Upper lobe of left lung (tissue), 6 donors: ENCODE data around the gene C4orf54. TPM values are rescaled to one million over a fixed set of nuclear protein-coding genes. Genes with fewer than 3 reads are reported as not detected.

Experiments
- ATAC-seq, 2 donors: fragments of 200-7000 bp; cut with Tn5 transposase; one replicate each; pipeline ENCODE4 v1.9.1; 2022; ENCODE audit warnings: mild to moderate bottlenecking in 2 of 2, moderate library complexity in 2 of 2; ENCODE audit not compliant: low FRiP score in 2 of 2
- DNase-seq, 2 donors: peaks; one replicate each; pipeline ENCODE4 v3.0.0-alpha.2; 2019 to 2020
- H3K27ac ChIP-seq, 4 donors: fragments of 200-600 bp; sonication (generic); one replicate each; pipeline ENCODE4 v1.5.1; 2016 to 2019
- H3K27me3 ChIP-seq, 4 donors: fragments of 200-600 bp; sonication (generic); one replicate each; pipeline ENCODE4 v1.5.1; 2017 to 2019
- H3K36me3 ChIP-seq, 4 donors: fragments of 200-600 bp; sonication (generic); one replicate each; pipeline ENCODE4 v1.5.1; 2016 to 2019
- H3K4me1 ChIP-seq, 4 donors: fragments of 200-600 bp; sonication (generic); one replicate each; pipeline ENCODE4 v1.5.1; 2018 to 2019
- H3K4me3 ChIP-seq, 4 donors: fragments of 200-600 bp; sonication (generic); one replicate each; pipeline ENCODE4 v1.5.1; 2017 to 2019; ENCODE audit warnings: mild to moderate bottlenecking in 2 of 4, moderate library complexity in 1 of 4
- H3K9me3 ChIP-seq, 4 donors: fragments of 200-600 bp; sonication (generic); one replicate each; pipeline ENCODE4 v1.5.1; 2018 to 2019
- EP300 ChIP-seq, 4 donors: sonication (generic); formaldehyde crosslinking; IDR thresholded peaks; one replicate each; pipeline ENCODE4 v1.5.1; 2017; ENCODE audit warnings: antibody characterized with exemption in 4 of 4, control low read depth in 2 of 4
- POLR2A ChIP-seq, 4 donors: fragments of 450-650 bp; IDR thresholded peaks; one replicate each; pipeline ENCODE4 v1.5.1; 2016 to 2017; ENCODE audit warnings: antibody characterized with exemption in 4 of 4, mild to moderate bottlenecking in 2 of 4
- POLR2AphosphoS5 ChIP-seq, 2 donors: sonication (generic); formaldehyde crosslinking; IDR thresholded peaks; one replicate each; pipeline ENCODE4 v1.5.1; 2017; ENCODE audit warnings: antibody characterized with exemption in 2 of 2
- WGBS, 2 donors: methylation state at CpG; one replicate each; pipeline ENCODE4 v1.1.5; 2017 to 2018; 5-methylcytosine and 5-hydroxymethylcytosine counted together
- total RNA-seq, 6 donors: library from RNA; depleted of rRNA in 4 of 6; stranded (reverse); fragments of >200 nt in 4 of 6; gene quantifications; one replicate each; pipeline versions ENCODE4 v1.1.0 to v1.2.1, GENCODE V29; 2016 to 2021
- TF ChIP-seq, protein P1 (sequence below), 6 experiments: fragments of 450-650 bp in 4 of 6; fragments of 200-600 bp in 2 of 6; sonication (generic) in 2 of 6; IDR thresholded peaks; one replicate each; pipeline ENCODE4 v1.5.1; 2016 to 2019; ENCODE audit warnings: antibody characterized with exemption in 6 of 6
- donor health status: DM: no; HTN: no; CAD: no; lungs with moderate emphysema.
- donor health status: DM: no; HTN: yes; CAD: no; lungs with severe emphysema.

The C4orf54 gene
- under 1 TPM in 2 of 6 donors, not detected in 4; 0.03 TPM for total RNA-seq

DNA sequence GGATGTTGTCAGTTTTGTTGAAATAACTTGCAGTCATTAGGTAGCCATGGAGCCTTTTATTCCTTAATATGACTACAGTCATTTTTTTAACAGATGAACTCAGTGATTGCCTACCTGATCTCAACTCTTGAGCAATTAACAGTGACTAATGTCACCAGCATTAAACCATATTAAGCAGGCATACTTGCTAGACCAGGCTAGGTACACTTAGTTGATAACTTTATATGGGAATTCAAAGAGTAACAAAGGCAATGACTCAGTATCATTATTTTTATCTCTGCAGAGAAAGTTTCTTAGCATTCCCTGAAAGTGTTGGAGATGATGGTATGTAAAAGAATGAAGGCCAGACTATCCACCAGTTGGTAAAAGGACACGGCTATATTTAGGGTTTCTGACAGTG lies at the start of gene C4orf54:
TSS of gene C4orf54 (minus strand) at position 31 of the 400 bp plus-strand sequence. CDS start 3,180 bp downstream, outside the sequence.
- Histone ChIP-seq H3K4me1 (peaks cover 0 to 4% (median 0%) of the 10 kb centered on the region in 4 donors), H3K27ac (no peak within 1 kb of the TSS), H3K36me3 (no peaks in the 10 kb centered on the region), H3K4me3 (no peak within 1 kb of the TSS), H3K27me3 (no peaks in the 10 kb centered on the region), H3K9me3 (no peaks in the 10 kb centered on the region)
- ATAC-seq (no peak), DNase-seq (no peak)
- no peak for TF ChIP-seq POLR2A (IDR thresholded peaks at IDR 0.05)
- TF ChIP-seq EP300 (IDR thresholded peaks at IDR 0.05) = no peak
- TF ChIP-seq, protein P1, sequence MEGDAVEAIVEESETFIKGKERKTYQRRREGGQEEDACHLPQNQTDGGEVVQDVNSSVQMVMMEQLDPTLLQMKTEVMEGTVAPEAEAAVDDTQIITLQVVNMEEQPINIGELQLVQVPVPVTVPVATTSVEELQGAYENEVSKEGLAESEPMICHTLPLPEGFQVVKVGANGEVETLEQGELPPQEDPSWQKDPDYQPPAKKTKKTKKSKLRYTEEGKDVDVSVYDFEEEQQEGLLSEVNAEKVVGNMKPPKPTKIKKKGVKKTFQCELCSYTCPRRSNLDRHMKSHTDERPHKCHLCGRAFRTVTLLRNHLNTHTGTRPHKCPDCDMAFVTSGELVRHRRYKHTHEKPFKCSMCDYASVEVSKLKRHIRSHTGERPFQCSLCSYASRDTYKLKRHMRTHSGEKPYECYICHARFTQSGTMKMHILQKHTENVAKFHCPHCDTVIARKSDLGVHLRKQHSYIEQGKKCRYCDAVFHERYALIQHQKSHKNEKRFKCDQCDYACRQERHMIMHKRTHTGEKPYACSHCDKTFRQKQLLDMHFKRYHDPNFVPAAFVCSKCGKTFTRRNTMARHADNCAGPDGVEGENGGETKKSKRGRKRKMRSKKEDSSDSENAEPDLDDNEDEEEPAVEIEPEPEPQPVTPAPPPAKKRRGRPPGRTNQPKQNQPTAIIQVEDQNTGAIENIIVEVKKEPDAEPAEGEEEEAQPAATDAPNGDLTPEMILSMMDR (IDR thresholded peaks at IDR 0.05) = no peak
- TF ChIP-seq POLR2AphosphoS5 (IDR thresholded peaks at IDR 0.05) = no peak
- WGBS, 2 donors = 73 to 80% methylated on average over 1 of the region's 1 CpG

DNA sequence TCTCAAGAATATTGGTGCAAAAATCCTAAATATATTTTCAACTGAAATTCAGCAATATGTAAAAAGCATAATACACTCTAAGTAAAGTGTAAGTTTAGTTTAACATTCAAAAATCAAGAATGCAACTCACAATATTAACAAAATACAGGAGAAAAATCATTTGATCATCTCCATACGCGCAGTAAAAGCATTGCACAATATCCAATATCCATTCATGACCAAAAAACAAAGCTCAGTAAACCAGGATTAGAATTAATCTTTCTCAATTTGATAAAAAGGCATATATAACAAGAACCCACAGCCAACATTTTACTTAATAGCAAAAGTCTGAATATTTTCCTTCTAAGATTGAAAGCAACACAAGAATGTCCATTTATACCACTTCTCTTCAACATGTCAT lies 48.3 kb upstream of the C4orf54 start:
- DNase-seq = no peak
- Histone ChIP-seq H3K27me3 (no peaks in the 10 kb centered on the region), H3K36me3 (no peaks in the 10 kb centered on the region), H3K4me3 (no peak overlapping the region), H3K27ac (no peak overlapping the region), H3K9me3 (no peaks in the 10 kb centered on the region), H3K4me1 (peaks cover 0 to 2% (median 0%) of the 10 kb centered on the region in 4 donors)
- WGBS, 2 donors = 94 to 99% methylated on average over 2 of the region's 2 CpGs
- TF ChIP-seq POLR2AphosphoS5 (IDR thresholded peaks at IDR 0.05) (no peak), POLR2A (IDR thresholded peaks at IDR 0.05) (no peak), EP300 (IDR thresholded peaks at IDR 0.05) (no peak)
- TF ChIP-seq, protein P1 (IDR thresholded peaks at IDR 0.05) = no peak
- ATAC-seq = no peak

DNA sequence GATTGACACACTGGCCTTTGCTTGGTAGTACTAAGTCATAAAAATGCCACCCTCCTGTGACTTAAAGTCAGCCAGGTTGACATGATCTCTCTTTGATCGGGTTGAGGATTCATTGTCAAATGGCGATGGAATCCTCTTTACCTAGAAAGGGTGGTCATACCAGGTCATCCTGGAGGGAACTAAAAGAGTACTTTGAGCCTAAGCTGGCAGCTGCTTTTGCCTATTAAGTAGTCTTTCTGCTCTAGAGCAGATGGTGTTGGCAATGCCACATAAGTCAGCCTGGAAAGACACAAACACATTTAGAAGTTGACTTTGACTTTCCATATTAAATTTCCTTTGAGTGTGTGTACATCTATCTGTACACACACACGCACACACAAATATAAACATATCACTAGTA lies 39.2 kb upstream of the C4orf54 start:
- DNase-seq = no peak
- Histone ChIP-seq H3K4me1 (no peaks in the 10 kb centered on the region), H3K4me3 (no peak overlapping the region), H3K27me3 (no peaks in the 10 kb centered on the region), H3K27ac (no peak overlapping the region), H3K36me3 (no peaks in the 10 kb centered on the region), H3K9me3 (peaks cover 0 to 1% (median 0%) of the 10 kb centered on the region in 4 donors)
- TF ChIP-seq EP300 (IDR thresholded peaks at IDR 0.05) (no peak), POLR2A (IDR thresholded peaks at IDR 0.05) (no peak), POLR2AphosphoS5 (IDR thresholded peaks at IDR 0.05) (no peak)
- TF ChIP-seq, protein P1 (IDR thresholded peaks at IDR 0.05) = no peak
- ATAC-seq = no peak
- 84 to 88% methylated on average over 3 of the region's 3 CpGs for WGBS, 2 donors

DNA sequence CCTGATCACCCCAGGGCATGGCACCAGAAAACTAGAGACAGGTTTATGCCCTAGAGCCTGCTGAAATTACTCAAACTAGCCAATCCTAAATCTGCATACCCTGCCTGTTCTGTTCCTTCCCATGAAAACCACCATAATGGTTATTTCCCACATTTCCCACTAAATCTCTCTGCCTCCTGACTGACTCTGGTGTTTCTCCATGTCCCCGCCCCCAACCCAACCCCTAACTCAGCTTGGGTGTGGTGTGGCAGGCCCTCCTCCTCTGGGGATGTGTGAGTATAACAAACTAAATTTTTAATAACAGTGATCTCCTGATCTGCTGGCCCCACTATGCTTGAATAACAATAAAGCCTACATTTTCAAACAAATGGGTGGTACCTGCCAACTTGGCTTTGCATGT lies 35.5 kb upstream of the C4orf54 start:
- no peaks in the 10 kb centered on the region for H3K36me3 ChIP-seq
- no peaks in the 10 kb centered on the region for H3K27me3 ChIP-seq
- DNase-seq (no peak), ATAC-seq (no peak)
- H3K4me1 ChIP-seq = no peaks in the 10 kb centered on the region
- H3K9me3 ChIP-seq = peaks cover 0 to 23% (median 0%) of the 10 kb centered on the region in 4 donors
- TF ChIP-seq POLR2AphosphoS5 (IDR thresholded peaks at IDR 0.05) (no peak), POLR2A (IDR thresholded peaks at IDR 0.05) (no peak), EP300 (IDR thresholded peaks at IDR 0.05) (no peak)
- TF ChIP-seq, protein P1 (IDR thresholded peaks at IDR 0.05) = no peak
- no peak overlapping the region for H3K4me3 ChIP-seq
- 88 to 95% methylated on average over 1 of the region's 1 CpG for WGBS, 2 donors
- no peak overlapping the region for H3K27ac ChIP-seq

DNA sequence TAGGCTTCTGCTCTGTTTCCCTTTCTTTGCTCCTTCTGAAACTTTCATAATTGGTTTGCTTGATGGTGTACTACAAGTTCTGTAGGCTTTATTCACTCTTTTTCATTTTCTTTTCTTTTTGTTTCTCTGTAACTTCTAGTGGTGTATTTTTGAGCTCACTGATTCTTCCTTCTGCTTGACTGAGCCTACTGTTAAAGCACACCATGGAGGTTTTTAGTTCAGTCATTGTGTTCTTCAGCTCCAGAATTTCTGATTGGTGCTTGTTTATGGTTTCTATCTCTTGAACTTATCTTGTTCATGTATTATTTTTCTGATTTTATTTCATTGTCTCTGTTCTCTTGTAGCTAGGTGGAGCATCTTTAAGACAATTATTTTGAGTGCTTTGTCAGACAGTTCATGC lies 33.4 kb upstream of the C4orf54 start:
- H3K27me3 ChIP-seq = no peaks in the 10 kb centered on the region
- no peaks in the 10 kb centered on the region for H3K4me1 ChIP-seq
- no peak overlapping the region for H3K4me3 ChIP-seq
- H3K27ac ChIP-seq = no peak overlapping the region
- peaks cover 0 to 23% (median 0%) of the 10 kb centered on the region in 4 donors for H3K9me3 ChIP-seq
- TF ChIP-seq, protein P1 (IDR thresholded peaks at IDR 0.05) = no peak
- TF ChIP-seq POLR2A (IDR thresholded peaks at IDR 0.05) = no peak
- no peak for TF ChIP-seq EP300 (IDR thresholded peaks at IDR 0.05)
- TF ChIP-seq POLR2AphosphoS5 (IDR thresholded peaks at IDR 0.05) = no peak
- no peak for DNase-seq
- no peaks in the 10 kb centered on the region for H3K36me3 ChIP-seq
- ATAC-seq = no peak
